Stomach (tissue), 9 donors: ENCODE data around the gene SCLT1. TPM values are rescaled to one million over a fixed set of nuclear protein-coding genes. Genes with fewer than 3 reads are reported as not detected.
"Not testable (repeated sequence)": the region's sequence is repeated elsewhere in the genome, so short reads cannot be mapped to it uniquely, and the experiment has no call there.

ENCODE experiments used
- DNase-seq, 2 donors: peaks; one replicate each; pipeline versions ENCODE4 v3.0.0 to v3.0.0-alpha.2; 2013 to 2019
- H3K27ac ChIP-seq, 5 donors: fragments of 200-600 bp in 4 of 5; sonication (generic) in 4 of 5; one replicate each; pipeline ENCODE4 v1.5.1; 2013 to 2019; ENCODE audit warnings: mild to moderate bottlenecking in 1 of 5, moderate library complexity in 1 of 5
- H3K27me3 ChIP-seq, 3 donors: fragments of 200-600 bp; sonication (generic); one replicate each; pipeline ENCODE4 v1.5.1; 2017 to 2019; ENCODE audit warnings: mixed run types in 1 of 3
- H3K36me3 ChIP-seq, 4 donors: fragments of 200-600 bp; sonication (generic); 1 replicate in 3 of 4; 2 replicates in 1 of 4; pipeline ENCODE4 v1.5.1; 2016 to 2019
- H3K4me1 ChIP-seq, 4 donors: fragments of 200-600 bp; sonication (generic); one replicate each; pipeline ENCODE4 v1.5.1; 2016 to 2019
- H3K4me3 ChIP-seq, 4 donors: fragments of 200-600 bp; sonication (generic) in 3 of 4; one replicate each; pipeline ENCODE4 v1.5.1; 2016 to 2019; ENCODE audit warnings: mild to moderate bottlenecking in 1 of 4
- H3K9me3 ChIP-seq, 4 donors: fragments of 200-600 bp; sonication (generic); one replicate each; pipeline ENCODE4 v1.5.1; 2016 to 2019
- CTCF ChIP-seq, 7 experiments: fragments of 450-650 bp in 4 of 7; fragments of 200-600 bp in 3 of 7; sonication (generic) in 3 of 7; IDR thresholded peaks; one replicate each; pipeline ENCODE4 v1.5.1; 2016 to 2019; ENCODE audit warnings: antibody characterized with exemption in 7 of 7, control low read depth in 2 of 7, mild to moderate bottlenecking in 1 of 7
- EP300 ChIP-seq: sonication (generic); formaldehyde crosslinking; IDR thresholded peaks from one replicate; pipeline ENCODE4 v1.6.1; 2017; ENCODE audit warnings: antibody characterized with exemption
- POLR2A ChIP-seq, 4 donors: fragments of 450-650 bp; IDR thresholded peaks; one replicate each; pipeline ENCODE4 v1.6.1; 2016; ENCODE audit warnings: antibody characterized with exemption in 4 of 4, control low read depth in 2 of 4, mild to moderate bottlenecking in 1 of 4, moderate library complexity in 1 of 4
- POLR2AphosphoS5 ChIP-seq, 3 donors: sonication (generic); formaldehyde crosslinking; IDR thresholded peaks; one replicate each; pipeline ENCODE4 v1.6.1; 2016; ENCODE audit warnings: antibody characterized with exemption in 3 of 3
- WGBS, 5 donors: extraction: QIAGEN DNeasy Blood & Tissue Kit in 3 of 5; methylation state at CpG; one replicate each; pipeline versions ENCODE4 v1.1.5 to v1.1.7; 2013 to 2018; 5-methylcytosine and 5-hydroxymethylcytosine counted together
- intact Hi-C: fragments of 100-400 bp; cut with DNase I; formaldehyde crosslinking; loops from one replicate; pipeline ENCODE4 v1.15.1; 2023; ENCODE audit warnings: low total_unique reads
- polyA plus RNA-seq, 3 donors: library from polyadenylated mRNA; stranded (reverse); fragments of 200-250 nt; gene quantifications; one replicate each; pipeline ENCODE4 v1.2.3, GENCODE V29; 2013
- total RNA-seq, 5 donors: library from RNA; depleted of rRNA; stranded (reverse); fragments of >200 nt; gene quantifications; one replicate each; pipeline versions ENCODE4 v1.1.0 to v1.2.3, GENCODE V29; 2014 to 2016
- donor health status: healthy with polysubstance abuse.
- donor health status: Bipolar disorder and iron deficiency.
- donor health status: healthy.

Gene SCLT1
- total and polyA plus RNA-seq, 8 donors: 2.3 to 49.0 (median 12.9) TPM

GRCh38 chr4:129085472-129085871 lies 7.9 kb downstream of the SCLT1 start:
- Histone ChIP-seq H3K36me3 (peaks cover 8 to 16% (median 13%) of the 10 kb centered on the region in 4 donors), H3K27me3 (no peaks in the 10 kb centered on the region), H3K27ac (no peak overlapping the region), H3K4me3 (no peak overlapping the region), H3K4me1 (peaks cover 0 to under 1% (median under 1%) of the 10 kb centered on the region in 4 donors), H3K9me3 (peaks cover 0 to 8% (median 2%) of the 10 kb centered on the region in 4 donors)
- whole genome bisulfite sequencing, 5 donors: 95 to 99% (median 99%) methylated on average over 4 of the region's 4 CpGs
- intact Hi-C loops: no loop called here
- DNase-seq: no peak
- TF ChIP-seq POLR2AphosphoS5 (IDR thresholded peaks at IDR 0.05) (no peak), CTCF (IDR thresholded peaks at IDR 0.05) (no peak), EP300 (no peak), POLR2A (IDR thresholded peaks at IDR 0.05) (no peak)

- H3K36me3 ChIP-seq: peaks cover 16 to 39% (median 31%) of the 10 kb centered on the region in 4 donors
- no peaks in the 10 kb centered on the region for H3K4me1 ChIP-seq
- intact Hi-C loops: no loop called here
- no peak overlapping the region for H3K27ac ChIP-seq
- H3K4me3 ChIP-seq: no peak overlapping the region
- TF ChIP-seq CTCF (IDR thresholded peaks at IDR 0.05) (no peak), POLR2AphosphoS5 (IDR thresholded peaks at IDR 0.05) (no peak), EP300 (no peak), POLR2A (IDR thresholded peaks at IDR 0.05) (no peak)
- 92 to 97% (median 93%) methylated on average over 5 of the region's 5 CpGs for WGBS, 5 donors
- DNase-seq: no peak
- H3K9me3 ChIP-seq: peaks cover 0 to 21% (median 8%) of the 10 kb centered on the region in 4 donors
- no peaks in the 10 kb centered on the region for H3K27me3 ChIP-seq
These were observed 11.0 kb downstream of the SCLT1 start for GRCh38 chr4:129082302-129082701.

GRCh38 chr4:129080129-129080528 lies 13.2 kb downstream of the SCLT1 start:
- peaks cover 0 to 17% (median 8%) of the 10 kb centered on the region in 4 donors for H3K9me3 ChIP-seq
- no peaks in the 10 kb centered on the region for H3K27me3 ChIP-seq
- intact Hi-C loops: no loop called here
- H3K27ac ChIP-seq: no peak overlapping the region
- no peaks in the 10 kb centered on the region for H3K4me1 ChIP-seq
- peaks cover 16 to 40% (median 35%) of the 10 kb centered on the region in 4 donors for H3K36me3 ChIP-seq
- DNase-seq: no peak
- TF ChIP-seq POLR2A (IDR thresholded peaks at IDR 0.05): no peak
- TF ChIP-seq POLR2AphosphoS5 (IDR thresholded peaks at IDR 0.05): no peak
- no peak for TF ChIP-seq EP300
- TF ChIP-seq CTCF (IDR thresholded peaks at IDR 0.05): no peak
- H3K4me3 ChIP-seq: no peak overlapping the region

GRCh38 chr4:129077326-129077725 lies 16.0 kb downstream of the SCLT1 start:
- Histone ChIP-seq H3K9me3 (peaks cover 0 to 17% (median 8%) of the 10 kb centered on the region in 4 donors), H3K4me1 (no peaks in the 10 kb centered on the region), H3K4me3 (no peak overlapping the region), H3K27ac (no peak overlapping the region), H3K36me3 (peaks cover 16 to 49% (median 43%) of the 10 kb centered on the region in 4 donors), H3K27me3 (no peaks in the 10 kb centered on the region)
- DNase-seq: no peak
- TF ChIP-seq CTCF (IDR thresholded peaks at IDR 0.05) (no peak), EP300 (no peak), POLR2AphosphoS5 (IDR thresholded peaks at IDR 0.05) (no peak), POLR2A (IDR thresholded peaks at IDR 0.05) (no peak)
- intact Hi-C loops: no loop called here

GRCh38 chr4:129069537-129069936 lies 23.8 kb downstream of the SCLT1 start:
- DNase-seq, H3K4me3 ChIP-seq, H3K4me1 ChIP-seq, intact Hi-C loops, H3K27ac ChIP-seq, H3K9me3 ChIP-seq, H3K27me3 ChIP-seq: not testable (repeated sequence)
- H3K36me3 ChIP-seq: peaks cover 0 to 12% (median 8%) of the 10 kb centered on the region in 4 donors
- 92 to 100% (median 95%) methylated on average over 2 of the region's 2 CpGs for WGBS, 5 donors
